Endothelial cell of umbilical vein (primary cell): ENCODE measurements around the gene STRA6.

Experiments
- EZH2 ChIP-seq: IDR thresholded peaks from 2 replicates; pipeline ENCODE4 v1.6.1; 2012; ENCODE audit warnings: borderline replicate concordance, low read depth, mild to moderate bottlenecking, moderate library complexity, low read length, inconsistent platforms; ENCODE audit not compliant: severe bottlenecking
- FOS ChIP-seq: IDR thresholded peaks from 2 replicates; pipeline ENCODE4 v1.6.1; 2011; ENCODE audit warnings: mild to moderate bottlenecking, low read length, moderate library complexity, borderline replicate concordance; ENCODE audit not compliant: insufficient read depth
- JUN ChIP-seq: IDR thresholded peaks from 2 replicates; pipeline ENCODE4 v1.6.1; 2011; ENCODE audit warnings: borderline replicate concordance, low read depth; ENCODE audit not compliant: insufficient read length, insufficient read depth
- MYC ChIP-seq: IDR thresholded peaks from one replicate; pipeline ENCODE4 v1.6.1; 2011; ENCODE audit warnings: mild to moderate bottlenecking, low read depth, low read length
- POLR2A ChIP-seq: IDR thresholded peaks from 2 replicates; pipeline ENCODE4 v1.6.1; 2012; ENCODE audit warnings: low read depth, mild to moderate bottlenecking, control low read depth, low read length
- POLR2AphosphoS5 ChIP-seq: IDR thresholded peaks from 2 replicates; pipeline ENCODE4 v1.6.1; 2012; ENCODE audit warnings: low read depth, mild to moderate bottlenecking, control low read depth, low read length, moderate library complexity; ENCODE audit not compliant: insufficient read depth
- TF ChIP-seq, protein P1 (sequence below), 2 donors: IDR thresholded peaks; 1 replicate in 1 of 2; 2 replicates in 1 of 2; pipeline ENCODE4 v1.5.1; 2011; ENCODE audit warnings: low read length in 2 of 2, mild to moderate bottlenecking in 2 of 2, moderate library complexity in 2 of 2, control low read depth in 1 of 2, inconsistent platforms in 1 of 2, low read depth in 1 of 2; ENCODE audit not compliant: insufficient read depth in 1 of 2; ENCODE audit errors: extremely low read depth in 1 of 2
- TF ChIP-seq, protein P2 (sequence below): IDR thresholded peaks from 2 replicates; pipeline ENCODE4 v1.6.1; 2011; ENCODE audit not compliant: insufficient read depth, insufficient read length

DNA sequence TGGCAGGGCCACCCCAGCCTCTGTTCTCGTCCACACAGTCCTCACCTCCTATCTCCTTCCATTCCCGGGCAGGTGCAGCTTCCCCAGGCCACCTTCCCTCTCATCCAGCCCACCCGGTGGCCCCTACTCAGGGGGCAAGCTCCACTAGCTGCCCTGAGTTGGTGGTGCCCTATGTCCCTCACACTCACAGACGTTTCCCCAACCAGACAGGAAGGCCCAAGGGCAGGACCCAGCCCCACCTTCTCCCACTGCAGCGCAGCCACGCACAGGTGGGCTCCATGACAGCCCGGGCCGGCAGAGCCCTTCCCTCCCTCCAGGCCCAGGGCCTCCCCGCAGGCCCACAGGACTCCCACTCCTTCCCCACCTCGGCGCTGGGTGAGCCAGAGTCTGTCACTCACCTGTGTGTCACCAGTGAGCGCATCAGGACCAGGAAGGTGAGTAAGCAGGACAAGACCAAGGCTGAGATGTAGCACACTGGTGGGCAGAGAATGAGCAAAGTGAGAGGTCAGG, 17.9 kb downstream of the STRA6 start:
- no peak for TF ChIP-seq POLR2A
- TF ChIP-seq, protein P1, sequence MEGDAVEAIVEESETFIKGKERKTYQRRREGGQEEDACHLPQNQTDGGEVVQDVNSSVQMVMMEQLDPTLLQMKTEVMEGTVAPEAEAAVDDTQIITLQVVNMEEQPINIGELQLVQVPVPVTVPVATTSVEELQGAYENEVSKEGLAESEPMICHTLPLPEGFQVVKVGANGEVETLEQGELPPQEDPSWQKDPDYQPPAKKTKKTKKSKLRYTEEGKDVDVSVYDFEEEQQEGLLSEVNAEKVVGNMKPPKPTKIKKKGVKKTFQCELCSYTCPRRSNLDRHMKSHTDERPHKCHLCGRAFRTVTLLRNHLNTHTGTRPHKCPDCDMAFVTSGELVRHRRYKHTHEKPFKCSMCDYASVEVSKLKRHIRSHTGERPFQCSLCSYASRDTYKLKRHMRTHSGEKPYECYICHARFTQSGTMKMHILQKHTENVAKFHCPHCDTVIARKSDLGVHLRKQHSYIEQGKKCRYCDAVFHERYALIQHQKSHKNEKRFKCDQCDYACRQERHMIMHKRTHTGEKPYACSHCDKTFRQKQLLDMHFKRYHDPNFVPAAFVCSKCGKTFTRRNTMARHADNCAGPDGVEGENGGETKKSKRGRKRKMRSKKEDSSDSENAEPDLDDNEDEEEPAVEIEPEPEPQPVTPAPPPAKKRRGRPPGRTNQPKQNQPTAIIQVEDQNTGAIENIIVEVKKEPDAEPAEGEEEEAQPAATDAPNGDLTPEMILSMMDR (IDR thresholded peaks at IDR 0.05; ENCODE audit: extremely low read depth in 1 of 2, insufficient read depth in 1 of 2, low read depth in 1 of 2, low read length in 2 of 2): no peak
- no peak for TF ChIP-seq EZH2
- no peak for TF ChIP-seq POLR2AphosphoS5
- TF ChIP-seq JUN: no peak
- TF ChIP-seq MYC: no peak
- no peak for TF ChIP-seq FOS
- TF ChIP-seq, protein P2, sequence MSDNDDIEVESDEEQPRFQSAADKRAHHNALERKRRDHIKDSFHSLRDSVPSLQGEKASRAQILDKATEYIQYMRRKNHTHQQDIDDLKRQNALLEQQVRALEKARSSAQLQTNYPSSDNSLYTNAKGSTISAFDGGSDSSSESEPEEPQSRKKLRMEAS: no peak
